Bronchial epithelial cell (primary cell): Measurements from ENCODE around the gene DISC1. TPM values are rescaled to one million over a fixed set of nuclear protein-coding genes. Genes with fewer than 3 reads are reported as not detected.
A peak's percentile ranks its signal among the peaks of the same experiment; 100 is the strongest.

Source experiments
- DNase-seq: peaks from one replicate; pipeline ENCODE4 v3.0.0-alpha.2; 2010; ENCODE audit warnings: low read depth
- FAIRE-seq: peaks from 2 replicates; lab custom pipeline; 2011; peaks lifted over from hg19 to GRCh38; lab: Jason Lieb, UNC
- H3K27me3 ChIP-seq: 2 replicates; pipeline ENCODE4 v1.5.1; 2011; ENCODE audit warnings: low read length; ENCODE audit not compliant: control insufficient read depth, insufficient read depth
- H3K36me3 ChIP-seq: 2 replicates; pipeline ENCODE4 v1.5.1; 2011; ENCODE audit warnings: low read length; ENCODE audit not compliant: control insufficient read depth, insufficient read depth
- H3K4me3 ChIP-seq: 2 replicates; pipeline ENCODE4 v1.5.1; 2011; ENCODE audit warnings: mild to moderate bottlenecking, low read depth, low read length, control low read depth
- total RNA-seq: library from RNA; depleted of rRNA; stranded (reverse); fragments of >200 nt; gene quantifications from 2 replicates; pipeline ENCODE4 v1.2.1, GENCODE V29; 2014
- TF ChIP-seq, protein P1 (sequence below): IDR thresholded peaks from 2 replicates; pipeline ENCODE4 v1.5.1; 2011; ENCODE audit warnings: mild to moderate bottlenecking, moderate library complexity, low read length, control low read depth, inconsistent platforms; ENCODE audit not compliant: insufficient read depth, severe bottlenecking

DISC1 gene
- total RNA-seq, 1 donor from 2014 or later, result 0.79 TPM

DNA sequence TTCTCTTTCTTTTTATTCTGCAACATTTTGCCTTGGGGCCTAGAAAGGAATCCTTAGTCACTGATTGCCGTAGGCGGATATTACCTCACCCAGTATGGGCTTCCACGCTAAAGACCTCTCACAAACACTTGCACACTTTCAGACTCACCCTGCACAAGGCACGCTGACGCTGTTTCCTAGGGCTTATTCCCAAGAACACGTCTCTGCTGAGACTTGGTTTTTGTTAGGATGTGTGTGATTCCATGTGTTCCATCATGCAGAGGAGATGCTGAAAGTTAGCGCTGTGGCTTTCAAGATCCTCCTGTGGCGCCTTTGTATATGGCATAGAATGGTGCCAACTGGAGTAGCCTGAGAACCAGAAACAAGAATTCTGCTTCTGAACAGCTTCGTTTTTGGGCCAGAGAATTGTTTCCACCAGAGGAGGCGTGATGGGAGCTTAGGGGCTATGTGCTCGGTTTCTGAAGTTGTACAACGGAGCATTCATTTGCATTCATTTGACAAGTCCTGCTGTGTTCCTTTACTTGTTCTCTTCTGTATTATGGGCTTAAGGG, 297.0 kb downstream of the DISC1 start:
- TF ChIP-seq, protein P1, sequence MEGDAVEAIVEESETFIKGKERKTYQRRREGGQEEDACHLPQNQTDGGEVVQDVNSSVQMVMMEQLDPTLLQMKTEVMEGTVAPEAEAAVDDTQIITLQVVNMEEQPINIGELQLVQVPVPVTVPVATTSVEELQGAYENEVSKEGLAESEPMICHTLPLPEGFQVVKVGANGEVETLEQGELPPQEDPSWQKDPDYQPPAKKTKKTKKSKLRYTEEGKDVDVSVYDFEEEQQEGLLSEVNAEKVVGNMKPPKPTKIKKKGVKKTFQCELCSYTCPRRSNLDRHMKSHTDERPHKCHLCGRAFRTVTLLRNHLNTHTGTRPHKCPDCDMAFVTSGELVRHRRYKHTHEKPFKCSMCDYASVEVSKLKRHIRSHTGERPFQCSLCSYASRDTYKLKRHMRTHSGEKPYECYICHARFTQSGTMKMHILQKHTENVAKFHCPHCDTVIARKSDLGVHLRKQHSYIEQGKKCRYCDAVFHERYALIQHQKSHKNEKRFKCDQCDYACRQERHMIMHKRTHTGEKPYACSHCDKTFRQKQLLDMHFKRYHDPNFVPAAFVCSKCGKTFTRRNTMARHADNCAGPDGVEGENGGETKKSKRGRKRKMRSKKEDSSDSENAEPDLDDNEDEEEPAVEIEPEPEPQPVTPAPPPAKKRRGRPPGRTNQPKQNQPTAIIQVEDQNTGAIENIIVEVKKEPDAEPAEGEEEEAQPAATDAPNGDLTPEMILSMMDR, result no peak
- no peak for FAIRE-seq
- Histone ChIP-seq H3K27me3 (no peaks in the 10 kb centered on the region), H3K36me3 (no peaks in the 10 kb centered on the region), H3K4me3 (no peak overlapping the region)
- DNase-seq, result no peak

DNA sequence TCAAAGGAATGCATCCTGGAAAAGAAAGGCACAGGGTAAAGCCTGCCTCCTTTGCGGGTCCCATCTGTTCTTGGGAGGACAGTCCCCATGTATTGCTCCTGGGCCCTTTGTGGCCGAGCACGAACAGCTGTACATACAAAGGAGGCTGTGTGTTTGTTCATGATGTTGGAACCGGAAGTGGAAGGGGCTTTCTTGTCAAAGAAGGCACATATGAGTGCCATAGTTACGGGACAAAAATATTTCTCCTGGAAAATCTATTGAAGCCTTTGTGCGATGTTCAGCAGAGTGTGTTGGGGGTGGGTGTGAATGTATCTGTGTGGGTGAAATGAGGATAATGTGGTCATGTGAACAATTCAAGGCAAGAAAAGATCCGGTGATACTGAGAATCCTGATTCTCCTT, 297.6 kb downstream of the DISC1 start:
- FAIRE-seq, result no peak
- H3K27me3 ChIP-seq, result no peaks in the 10 kb centered on the region
- TF ChIP-seq, protein P1, result no peak
- no peaks in the 10 kb centered on the region for H3K36me3 ChIP-seq
- no peak overlapping the region for H3K4me3 ChIP-seq
- no peak for DNase-seq

DNA sequence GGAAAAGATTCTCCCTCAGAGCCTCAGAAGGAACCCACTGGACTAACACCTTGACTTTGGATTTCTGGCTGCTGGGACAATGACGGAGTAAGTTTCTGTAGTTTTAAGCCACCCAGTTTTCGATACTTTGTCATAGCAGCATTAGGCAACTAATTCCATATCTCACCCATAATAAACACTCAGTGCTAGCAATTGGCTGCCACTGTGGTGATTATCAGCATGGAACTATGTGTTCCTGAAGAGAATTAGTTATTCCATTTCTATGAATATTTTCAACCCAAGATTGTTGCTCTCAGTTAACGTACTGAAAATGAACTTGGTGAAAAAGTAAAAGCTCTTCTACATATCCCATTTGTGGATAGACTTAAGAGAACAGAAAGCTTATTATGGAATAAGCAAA, 299.3 kb downstream of the DISC1 start:
- H3K27me3 ChIP-seq, result no peaks in the 10 kb centered on the region
- DNase-seq (no peak), FAIRE-seq (no peak)
- H3K4me3 ChIP-seq, result no peak overlapping the region
- TF ChIP-seq, protein P1, result no peak
- H3K36me3 ChIP-seq, result no peaks in the 10 kb centered on the region

DNA sequence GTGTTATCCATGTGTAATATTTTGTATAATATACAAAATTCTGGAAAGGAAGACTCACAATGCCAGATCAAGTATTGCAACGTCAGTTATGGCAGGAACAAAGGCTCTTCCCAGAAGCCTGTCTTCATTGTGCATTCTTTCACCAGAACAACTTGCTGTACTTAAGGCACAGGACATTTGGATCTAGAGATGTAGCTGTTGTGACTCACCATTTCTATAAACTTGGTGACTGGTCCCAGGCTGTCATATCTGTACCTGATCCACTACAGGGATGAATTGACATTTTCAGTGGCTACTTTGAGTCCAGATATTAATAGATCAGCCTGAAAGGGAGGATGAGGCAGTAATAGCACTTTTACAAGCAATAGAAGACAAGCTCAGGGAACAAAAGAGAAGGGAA, 299.8 kb downstream of the DISC1 start:
- FAIRE-seq (no peak), DNase-seq (peak; percentile 27)
- Histone ChIP-seq H3K27me3 (no peaks in the 10 kb centered on the region), H3K4me3 (no peak overlapping the region), H3K36me3 (no peaks in the 10 kb centered on the region)
- TF ChIP-seq, protein P1, result no peak

DNA sequence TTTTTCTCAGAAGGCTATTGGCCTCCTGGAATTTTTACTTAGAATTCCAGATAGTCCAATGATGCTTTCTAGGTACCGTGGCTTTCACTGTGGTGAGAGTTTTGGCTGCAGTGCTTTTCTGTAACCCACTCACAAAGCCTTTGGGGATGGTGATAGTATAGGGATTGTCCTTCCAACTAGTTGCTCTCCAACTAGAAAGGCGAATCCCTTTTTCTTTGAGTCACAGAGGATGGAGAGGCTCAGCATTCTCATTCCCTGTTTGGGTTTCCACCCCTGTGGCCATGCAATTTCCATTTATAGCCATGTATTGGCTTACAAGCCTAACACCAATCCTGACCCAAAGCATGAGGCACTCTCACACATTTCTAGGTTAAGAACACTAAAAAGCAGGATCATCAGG, 300.3 kb downstream of the DISC1 start:
- no peak for DNase-seq
- H3K27me3 ChIP-seq, result no peaks in the 10 kb centered on the region
- H3K4me3 ChIP-seq, result no peak overlapping the region
- TF ChIP-seq, protein P1, result no peak
- H3K36me3 ChIP-seq, result no peaks in the 10 kb centered on the region
- no peak for FAIRE-seq

DNA sequence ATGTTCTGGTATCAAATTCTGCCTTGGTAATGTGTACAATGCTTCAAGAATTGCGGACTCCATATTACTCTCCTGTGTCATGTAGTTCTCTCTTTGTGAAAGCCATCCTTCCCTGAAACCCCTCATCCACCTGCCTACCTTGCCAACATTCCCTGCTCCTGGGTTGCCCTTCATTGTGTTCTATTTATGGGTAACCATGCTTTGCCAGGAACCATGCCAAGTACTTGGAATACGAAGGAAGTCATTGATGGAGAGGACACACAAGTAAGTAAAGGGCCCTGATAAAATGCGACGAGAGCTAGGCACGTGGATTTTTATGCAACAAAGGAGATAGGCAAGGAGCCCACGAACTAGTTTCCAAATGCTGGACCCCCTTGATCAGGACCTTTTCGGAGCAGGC, 300.8 kb downstream of the DISC1 start:
- Histone ChIP-seq H3K27me3 (no peaks in the 10 kb centered on the region), H3K36me3 (no peaks in the 10 kb centered on the region), H3K4me3 (no peak overlapping the region)
- DNase-seq (no peak), FAIRE-seq (no peak)
- TF ChIP-seq, protein P1, result no peak
